Measurements from ENCODE around the gene SHH.
"Not testable (repeated sequence)": the region's sequence is repeated elsewhere in the genome, so short reads cannot be mapped to it uniquely, and the experiment has no call there.

Gene SHH

GRCh38 chr7:155818820-155819168, 6.5 kb upstream of the SHH start:
- DNase-seq: no peak

GRCh38 chr7:155818154-155818819, 6.0 kb upstream of the SHH start:
- no peak for DNase-seq

GRCh38 chr7:155817515-155817914, 5.3 kb upstream of the SHH start:
- DNase-seq: not testable (repeated sequence)

GRCh38 chr7:155816996-155817395, 4.7 kb upstream of the SHH start:
- DNase-seq: no peak

GRCh38 chr7:155816192-155816508, 3.9 kb upstream of the SHH start:
- DNase-seq: no peak

- DNase-seq: peak; percentile 40 to 49
These were observed 3.3 kb upstream of the SHH start for GRCh38 chr7:155815332-155816191.

- no peak for DNase-seq
These were observed 2.3 kb upstream of the SHH start for GRCh38 chr7:155814316-155815276.

- DNase-seq: no peak
These were observed 1.5 kb upstream of the SHH start for GRCh38 chr7:155813546-155814315.

- DNase-seq: no peak
These were observed 862 bp upstream of the SHH start for GRCh38 chr7:155813125-155813524.

GRCh38 chr7:155811560-155811894, 736 bp downstream of the SHH start:
- no peak for DNase-seq

GRCh38 chr7:155810770-155811559, 1.3 kb downstream of the SHH start:
- no peak for DNase-seq

- DNase-seq: no peak
These were observed 2.1 kb downstream of the SHH start for GRCh38 chr7:155809947-155810769.

- no peak for DNase-seq
These were observed 2.8 kb downstream of the SHH start for GRCh38 chr7:155809332-155809946.

GRCh38 chr7:155808549-155809331, 3.5 kb downstream of the SHH start:
- DNase-seq: no peak

GRCh38 chr7:155807789-155808548, 4.3 kb downstream of the SHH start:
- no peak for DNase-seq

GRCh38 chr7:155807065-155807671, 5.1 kb downstream of the SHH start:
- DNase-seq: no peak

- no peak for DNase-seq
These were observed 6.0 kb downstream of the SHH start for GRCh38 chr7:155806096-155806871.

- DNase-seq: no peak
These were observed 6.5 kb downstream of the SHH start for GRCh38 chr7:155805826-155806095.

Measured in CD4-positive, alpha-beta T cell treated with Interleukin-4 for 1 hour (primary cell).